Neural progenitor cell (in vitro differentiated cells): Measurements from ENCODE around the gene AP2B1. TPM values are rescaled to one million over a fixed set of nuclear protein-coding genes. Genes with fewer than 3 reads are reported as not detected.

ENCODE experiments used
- DNase-seq: peaks from one replicate; pipeline ENCODE4 v3.0.0-alpha.2; 2016; ENCODE audit warnings: low spot score
- H2AFZ ChIP-seq: fragments of 200-600 bp; sonication (generic); replicated peaks from 2 replicates; pipeline ENCODE4 v1.6.1; 2016; ENCODE audit warnings: antibody characterized with exemption
- H3F3A ChIP-seq: fragments of 200-600 bp; sonication (generic); 2 replicates; pipeline ENCODE4 v1.6.1; 2016; ENCODE audit warnings: antibody characterized with exemption, low read depth
- H3K27ac ChIP-seq: fragments of 200-600 bp; sonication (generic); 2 replicates; pipeline ENCODE4 v1.5.1; 2016; ENCODE audit warnings: mild to moderate bottlenecking
- H3K27me3 ChIP-seq: fragments of 200-600 bp; sonication (generic); 2 replicates; pipeline ENCODE4 v1.6.1; 2016; ENCODE audit warnings: mild to moderate bottlenecking, moderate library complexity
- H3K36me3 ChIP-seq: fragments of 200-600 bp; sonication (generic); 2 replicates; pipeline ENCODE4 v1.5.1; 2016
- H3K4me1 ChIP-seq: fragments of 200-600 bp; sonication (generic); 2 replicates; pipeline ENCODE4 v1.6.1; 2016; ENCODE audit warnings: mixed run types
- H3K4me2 ChIP-seq: fragments of 200-600 bp; sonication (generic); 2 replicates; pipeline ENCODE4 v1.6.1; 2016
- H3K4me3 ChIP-seq: fragments of 200-600 bp; sonication (generic); 2 replicates; pipeline ENCODE4 v1.5.1; 2016
- H3K79me2 ChIP-seq: fragments of 200-600 bp; sonication (generic); 2 replicates; pipeline ENCODE4 v1.6.1; 2016; ENCODE audit warnings: low read depth
- H3K9ac ChIP-seq: fragments of 200-600 bp; sonication (generic); 2 replicates; pipeline ENCODE4 v1.6.1; 2016
- H3K9me3 ChIP-seq: fragments of 200-600 bp; sonication (generic); 2 replicates; pipeline ENCODE4 v1.5.1; 2016; ENCODE audit warnings: low read depth
- H4K20me1 ChIP-seq: fragments of 200-600 bp; sonication (generic); 2 replicates; pipeline ENCODE4 v1.6.1; 2016; ENCODE audit warnings: low read depth
- H3K27ac Mint-ChIP-seq: 3 replicates; pipeline ENCODE4 v1.8.0; 2021; ENCODE audit warnings: mixed read lengths
- H3K27me3 Mint-ChIP-seq: 2 replicates; pipeline ENCODE4 v1.8.0; 2022; ENCODE audit warnings: low read depth, mild to moderate bottlenecking, inconsistent platforms, moderate library complexity, mixed read lengths; ENCODE audit not compliant: insufficient read depth
- H3K36me3 Mint-ChIP-seq: 3 replicates; pipeline ENCODE4 v1.8.0; 2021; ENCODE audit warnings: mixed read lengths
- H3K4me1 Mint-ChIP-seq: 3 replicates; pipeline ENCODE4 v1.8.0; 2021; ENCODE audit warnings: mixed read lengths
- H3K4me3 Mint-ChIP-seq: 3 replicates; pipeline ENCODE4 v1.8.0; 2021; ENCODE audit warnings: mild to moderate bottlenecking, moderate library complexity, mixed read lengths
- H3K9me3 Mint-ChIP-seq: 3 replicates; pipeline ENCODE4 v1.8.0; 2020; ENCODE audit warnings: mixed read lengths
- EZH2 ChIP-seq: fragments of 200-600 bp; sonication (generic); IDR thresholded peaks from 2 replicates; pipeline ENCODE4 v1.6.1; 2017; ENCODE audit warnings: antibody characterized with exemption, mild to moderate bottlenecking, moderate library complexity
- EZH2phosphoT487 ChIP-seq: fragments of 200-600 bp; sonication (generic); IDR thresholded peaks from 2 replicates; pipeline ENCODE4 v1.6.1; 2017; ENCODE audit warnings: antibody characterized with exemption
- total RNA-seq: library from RNA; depleted of rRNA; stranded (reverse); fragments of >200 nt; gene quantifications from 2 replicates; pipeline ENCODE4 v1.2.3, GENCODE V29; 2015; ENCODE audit warnings: low replicate concordance
- TF ChIP-seq, protein P1 (sequence below): fragments of 200-600 bp; sonication (generic); IDR thresholded peaks from 2 replicates; pipeline ENCODE4 v1.5.1; 2017; ENCODE audit warnings: antibody characterized with exemption, mild to moderate bottlenecking

Gene AP2B1
- total RNA-seq, 1 donor from 2014 or later: 125 TPM

DNA sequence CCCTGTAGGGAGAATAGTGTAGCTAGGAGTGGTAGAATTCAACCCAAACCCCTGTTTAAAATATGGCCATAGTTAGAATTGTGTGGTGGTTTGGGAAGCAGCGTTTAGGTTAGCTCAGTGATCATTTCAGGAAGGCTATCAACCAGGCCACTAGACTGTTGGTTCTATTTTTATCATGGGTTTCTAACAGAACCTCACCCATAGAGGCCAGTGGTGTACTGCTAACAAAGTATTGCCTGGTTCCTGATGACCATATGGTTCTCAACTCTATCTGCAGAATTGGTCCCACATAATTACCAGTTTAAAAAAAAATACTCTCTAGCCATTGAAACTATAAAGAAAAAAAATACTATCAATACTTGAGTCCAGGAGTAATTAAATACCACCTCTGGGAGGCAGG is 73.8 kb downstream of the AP2B1 start:
- H3K27me3 ChIP-seq: no peaks in the 10 kb centered on the region
- H3K9me3 Mint-ChIP-seq: no peaks in the 10 kb centered on the region
- H4K20me1 ChIP-seq: peaks cover 3% of the 10 kb centered on the region
- no peak overlapping the region for H3K4me3 Mint-ChIP-seq
- peaks cover 3% of the 10 kb centered on the region for H3F3A ChIP-seq
- H3K4me1 ChIP-seq: no peaks in the 10 kb centered on the region
- no peak overlapping the region for H3K27ac Mint-ChIP-seq
- H3K9me3 ChIP-seq: no peaks in the 10 kb centered on the region
- H3K9ac ChIP-seq: no peak overlapping the region
- TF ChIP-seq EZH2phosphoT487 (no peak), EZH2 (no peak)
- TF ChIP-seq, protein P1, sequence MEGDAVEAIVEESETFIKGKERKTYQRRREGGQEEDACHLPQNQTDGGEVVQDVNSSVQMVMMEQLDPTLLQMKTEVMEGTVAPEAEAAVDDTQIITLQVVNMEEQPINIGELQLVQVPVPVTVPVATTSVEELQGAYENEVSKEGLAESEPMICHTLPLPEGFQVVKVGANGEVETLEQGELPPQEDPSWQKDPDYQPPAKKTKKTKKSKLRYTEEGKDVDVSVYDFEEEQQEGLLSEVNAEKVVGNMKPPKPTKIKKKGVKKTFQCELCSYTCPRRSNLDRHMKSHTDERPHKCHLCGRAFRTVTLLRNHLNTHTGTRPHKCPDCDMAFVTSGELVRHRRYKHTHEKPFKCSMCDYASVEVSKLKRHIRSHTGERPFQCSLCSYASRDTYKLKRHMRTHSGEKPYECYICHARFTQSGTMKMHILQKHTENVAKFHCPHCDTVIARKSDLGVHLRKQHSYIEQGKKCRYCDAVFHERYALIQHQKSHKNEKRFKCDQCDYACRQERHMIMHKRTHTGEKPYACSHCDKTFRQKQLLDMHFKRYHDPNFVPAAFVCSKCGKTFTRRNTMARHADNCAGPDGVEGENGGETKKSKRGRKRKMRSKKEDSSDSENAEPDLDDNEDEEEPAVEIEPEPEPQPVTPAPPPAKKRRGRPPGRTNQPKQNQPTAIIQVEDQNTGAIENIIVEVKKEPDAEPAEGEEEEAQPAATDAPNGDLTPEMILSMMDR: no peak
- H3K4me2 ChIP-seq: no peak overlapping the region
- no peak overlapping the region for H2AFZ ChIP-seq
- peaks cover 12% of the 10 kb centered on the region for H3K36me3 Mint-ChIP-seq
- H3K27me3 Mint-ChIP-seq: no peaks in the 10 kb centered on the region
- no peaks in the 10 kb centered on the region for H3K4me1 Mint-ChIP-seq
- no peak overlapping the region for H3K27ac ChIP-seq
- H3K4me3 ChIP-seq: no peak overlapping the region
- no peak for DNase-seq
- no peaks in the 10 kb centered on the region for H3K36me3 ChIP-seq
- H3K79me2 ChIP-seq: peaks cover under 1% of the 10 kb centered on the region

DNA sequence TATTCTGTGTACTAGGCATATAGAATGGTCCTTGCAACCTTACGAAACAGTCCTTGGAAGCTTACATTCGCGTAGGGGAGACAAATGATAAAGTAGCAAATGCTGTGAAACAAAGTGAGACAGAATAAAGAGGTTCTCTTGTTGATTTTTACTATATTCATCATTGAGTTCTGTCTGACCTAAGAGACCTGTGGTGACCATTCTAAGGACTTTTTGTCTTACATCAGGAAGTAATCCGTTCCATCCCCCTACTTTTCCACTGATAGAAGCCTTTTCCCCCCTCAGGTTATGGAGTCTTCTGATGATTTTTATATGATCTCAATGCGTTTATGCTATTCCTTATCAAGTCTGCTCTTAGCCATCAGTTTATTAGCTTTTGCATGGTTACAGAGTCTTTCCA is 77.6 kb downstream of the AP2B1 start:
- no peak for DNase-seq
- no peaks in the 10 kb centered on the region for H3F3A ChIP-seq
- H3K36me3 Mint-ChIP-seq: peaks cover 11% of the 10 kb centered on the region
- H3K27ac Mint-ChIP-seq: no peak overlapping the region
- no peaks in the 10 kb centered on the region for H3K4me1 Mint-ChIP-seq
- no peak overlapping the region for H2AFZ ChIP-seq
- H3K4me1 ChIP-seq: no peaks in the 10 kb centered on the region
- no peaks in the 10 kb centered on the region for H3K9me3 Mint-ChIP-seq
- no peaks in the 10 kb centered on the region for H3K9me3 ChIP-seq
- no peak overlapping the region for H3K9ac ChIP-seq
- no peaks in the 10 kb centered on the region for H3K36me3 ChIP-seq
- H3K27me3 ChIP-seq: no peaks in the 10 kb centered on the region
- no peak overlapping the region for H3K27ac ChIP-seq
- H3K27me3 Mint-ChIP-seq: no peaks in the 10 kb centered on the region
- no peak overlapping the region for H3K4me3 ChIP-seq
- H4K20me1 ChIP-seq: no peaks in the 10 kb centered on the region
- no peak overlapping the region for H3K4me2 ChIP-seq
- no peak overlapping the region for H3K4me3 Mint-ChIP-seq
- TF ChIP-seq EZH2phosphoT487 (no peak), EZH2 (no peak)
- TF ChIP-seq, protein P1: no peak
- H3K79me2 ChIP-seq: no peaks in the 10 kb centered on the region

DNA sequence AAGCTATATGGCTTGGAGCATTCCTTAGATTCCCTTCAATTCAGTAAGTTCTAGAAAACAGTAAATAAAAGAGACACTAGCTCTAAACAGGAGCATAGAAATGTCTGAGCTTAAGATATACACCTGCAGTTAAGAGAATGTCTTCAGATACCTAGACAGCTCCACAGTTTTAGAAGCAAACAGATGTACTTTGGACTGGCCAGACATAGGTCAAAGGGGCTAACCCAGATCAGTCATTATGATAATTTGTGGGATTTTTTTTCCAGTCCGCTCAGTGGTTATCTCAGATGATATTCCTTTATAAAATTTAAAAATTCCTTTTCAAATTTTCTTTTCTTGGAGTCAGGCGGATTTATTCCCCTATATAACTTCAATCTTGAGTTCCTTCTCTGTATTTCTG is 78.5 kb downstream of the AP2B1 start:
- no peak for TF ChIP-seq EZH2phosphoT487
- TF ChIP-seq EZH2: no peak
- TF ChIP-seq, protein P1: no peak
- peaks cover 10% of the 10 kb centered on the region for H3K36me3 Mint-ChIP-seq

More for the DNA sequence above, 78.5 kb downstream of the AP2B1 start:
- no peak overlapping the region for H3K27ac ChIP-seq
- no peak overlapping the region for H3K4me2 ChIP-seq
- H3K9me3 ChIP-seq: no peaks in the 10 kb centered on the region
- no peak overlapping the region for H3K4me3 ChIP-seq
- no peak overlapping the region for H3K9ac ChIP-seq
- H3K4me1 Mint-ChIP-seq: no peaks in the 10 kb centered on the region
- H3K79me2 ChIP-seq: no peaks in the 10 kb centered on the region
- no peak overlapping the region for H3K4me3 Mint-ChIP-seq
- H3K27ac Mint-ChIP-seq: no peak overlapping the region
- H3K9me3 Mint-ChIP-seq: no peaks in the 10 kb centered on the region
- H3K27me3 ChIP-seq: no peaks in the 10 kb centered on the region
- no peaks in the 10 kb centered on the region for H3K36me3 ChIP-seq
- no peaks in the 10 kb centered on the region for H3F3A ChIP-seq
- no peaks in the 10 kb centered on the region for H3K27me3 Mint-ChIP-seq
- no peaks in the 10 kb centered on the region for H4K20me1 ChIP-seq
- no peak overlapping the region for H2AFZ ChIP-seq
- no peak for DNase-seq
- H3K4me1 ChIP-seq: no peaks in the 10 kb centered on the region
